Measurements from ENCODE around the gene APLNR. TPM values are rescaled to one million over a fixed set of nuclear protein-coding genes. Genes with fewer than 3 reads are reported as not detected.

The APLNR gene
- polyA plus RNA-seq, 1 of the 3 experiments (the other 2 are of a cell fraction) = 0.03 TPM

- H3K27ac ChIP-seq (ENCODE audit: low read depth in 2 of 2, low read length in 1 of 2) = no peak overlapping the region
- H3K79me2 ChIP-seq (ENCODE audit: insufficient read depth) = no peaks in the 10 kb centered on the region
- no peak overlapping the region for H2AFZ ChIP-seq (ENCODE audit: low read depth)
- DNase-seq = no peak
- H3F3A ChIP-seq (replicated peaks; ENCODE audit: insufficient read depth) = peaks cover 3% of the 10 kb centered on the region
- H3K4me1 ChIP-seq (ENCODE audit: control insufficient read depth in 1 of 2, insufficient read depth in 2 of 2, low read depth in 1 of 2, low read length in 1 of 2) = peaks cover 4 to 5% of the 10 kb centered on the region in 2 experiments; a peak in 1 of 4 replicates
- 86% methylated on average over 5 of the region's 5 CpGs for WGBS (ENCODE audit: low lambda C conversion rate)
- ChIA-PET CTCF (interaction anchor here (1.0 to 5.3 kb wide), 4 partner anchors 10 to 30 kb away, joined by 3 to 45 read pairs (median 9); no protein-coding TSS in a partner anchor), POLR2A (no interaction called here)
- H3K9me2 ChIP-seq = no peaks in the 10 kb centered on the region
- no peaks in the 10 kb centered on the region for H3K27me3 ChIP-seq (ENCODE audit: insufficient read depth)
- no peaks in the 10 kb centered on the region for H4K20me1 ChIP-seq (ENCODE audit: insufficient read depth)
- no peak overlapping the region for H3K4me2 ChIP-seq
- no peaks in the 10 kb centered on the region for H3K36me3 ChIP-seq (replicated peaks in 1 of 2; ENCODE audit: control insufficient read depth in 1 of 2, insufficient read depth in 2 of 2, low read length in 1 of 2)
- H3K4me3 ChIP-seq (ENCODE audit: low read depth in 2 of 2, low read length in 1 of 2) = no peak overlapping the region
- no peak overlapping the region for H3K9ac ChIP-seq
- TF ChIP-seq FOXJ3 (CRISPR knock-in tag; IDR thresholded peaks at IDR 0.05) = no peak
- no peak for TF ChIP-seq GABPA (IDR thresholded peaks at IDR 0.05; ENCODE audit: low read depth)
- TF ChIP-seq PBX3 (IDR thresholded peaks at IDR 0.05) = no peak
- no peak for TF ChIP-seq NRF1 (IDR thresholded peaks at IDR 0.05; ENCODE audit: low read depth, low read length)
- TF ChIP-seq IRF3 (IDR thresholded peaks at IDR 0.05; ENCODE audit: low read depth, low read length) = no peak
- no peak for TF ChIP-seq MXI1 (IDR thresholded peaks at IDR 0.05; ENCODE audit: low read depth, low read length)
- no peak for TF ChIP-seq SIN3A (IDR thresholded peaks at IDR 0.05; ENCODE audit: borderline replicate concordance, low read depth, low read length)
- no peak for TF ChIP-seq TCF12 (IDR thresholded peaks at IDR 0.05)
- no peak for TF ChIP-seq ELF1 (IDR thresholded peaks at IDR 0.05)
- no peak for TF ChIP-seq POLR2AphosphoS5 (IDR thresholded peaks at IDR 0.05; ENCODE audit: low read depth, low read length)
- TF ChIP-seq MAX (IDR thresholded peaks at IDR 0.05; ENCODE audit: low read depth) = no peak
- TF ChIP-seq TAF1 (IDR thresholded peaks at IDR 0.05; ENCODE audit: borderline replicate concordance, low read depth, low read length) = no peak
- no peak for TF ChIP-seq ZBTB33 (IDR thresholded peaks at IDR 0.05; ENCODE audit: borderline replicate concordance, low read depth)
- TF ChIP-seq CTCF (IDR thresholded peaks at IDR 0.05) = no peak
- no peak for TF ChIP-seq RAD21 (IDR thresholded peaks at IDR 0.05; ENCODE audit: low read length)
- TF ChIP-seq RXRA (IDR thresholded peaks at IDR 0.05; ENCODE audit: borderline replicate concordance, low read depth) = no peak
- H3K9me3 ChIP-seq = no peaks in the 10 kb centered on the region
Measured at GRCh38 chr11:57279116-57279515, 42.1 kb upstream of the APLNR start.
